SK-N-SH (cell line): ENCODE results near the gene CCDC179.

Experiments used
- CTCF ChIP-seq: fragments of 200-600 bp; sonication (generic); IDR thresholded peaks from 2 replicates; pipeline ENCODE4 v1.6.1; 2017; ENCODE audit warnings: antibody characterized with exemption, mild to moderate bottlenecking, moderate library complexity
- EP300 ChIP-seq, 2 experiments: IDR thresholded peaks; 2 replicates each; pipeline versions ENCODE4 v1.4.0 to v1.6.1; 2012; ENCODE audit warnings: borderline replicate concordance in 1 of 2, low read depth in 1 of 2, low read length in 1 of 2
- EZH2phosphoT487 ChIP-seq: fragments of 200-600 bp; sonication (generic); IDR thresholded peaks from 2 replicates; pipeline ENCODE4 v1.6.1; 2017; ENCODE audit warnings: low read depth, mixed run types, mild to moderate bottlenecking, antibody characterized with exemption, moderate library complexity, borderline replicate concordance
- REST ChIP-seq: IDR thresholded peaks from 2 replicates; pipeline ENCODE4 v1.6.1; 2012; ENCODE audit warnings: mild to moderate bottlenecking, low read depth, low read length, moderate library complexity

DNA sequence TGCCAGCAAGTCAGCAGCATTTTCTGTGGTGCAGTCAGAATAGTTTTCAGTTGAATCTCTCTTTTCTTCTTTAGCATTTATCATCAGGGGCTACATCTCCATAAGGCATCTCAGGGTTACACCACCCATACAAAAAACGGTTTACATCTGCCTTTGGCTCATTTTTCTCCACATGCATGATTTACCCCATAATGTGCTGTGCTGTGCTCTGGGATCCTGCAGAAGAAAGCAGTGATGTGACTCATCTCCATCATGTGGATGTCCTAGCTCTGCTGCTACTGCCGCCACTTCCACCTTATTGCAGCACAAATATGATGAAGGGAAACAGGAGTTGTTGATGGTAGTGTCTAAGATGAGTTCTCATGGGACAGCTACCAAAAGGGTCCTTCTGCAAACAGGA is 30.0 kb upstream of the CCDC179 start:
- TF ChIP-seq EZH2phosphoT487 (no peak), CTCF (no peak), REST (no peak), EP300 (IDR thresholded peaks at IDR 0.05; ENCODE audit: borderline replicate concordance in 1 of 2, low read depth in 1 of 2, low read length in 1 of 2) (no peak)
